Measurements from ENCODE around the gene PAPPA. TPM values are rescaled to one million over a fixed set of nuclear protein-coding genes. Genes with fewer than 3 reads are reported as not detected.

The PAPPA gene
- total RNA-seq, 1 experiment from 2014 or later: 7.0 TPM

DNA sequence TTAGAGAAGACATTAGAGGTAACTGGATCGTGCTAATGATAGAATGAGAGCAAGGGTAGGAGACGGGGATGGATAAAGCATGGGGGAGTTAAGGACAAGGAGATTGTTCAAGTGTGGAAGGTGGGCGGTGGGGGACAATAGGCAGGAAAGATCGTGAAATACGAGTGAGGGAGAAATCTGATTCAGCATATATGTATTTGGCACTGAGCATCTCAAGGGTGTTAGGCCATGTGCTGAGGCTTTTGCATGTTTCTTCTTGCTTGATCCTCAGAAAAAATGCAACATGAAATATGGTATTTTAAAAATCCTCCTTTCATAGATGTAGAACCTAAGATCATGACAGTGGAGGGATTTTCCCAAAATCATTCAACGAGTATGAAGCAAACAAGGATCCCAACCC lies 240.5 kb downstream of the PAPPA start:
- Mint-ChIP-seq H3K4me3 (ENCODE audit: unreplicated experiment) (no peak overlapping the region), H3K36me3 (ENCODE audit: insufficient read depth, unreplicated experiment) (peaks cover 35% of the 10 kb centered on the region), H3K9me3 (ENCODE audit: unreplicated experiment) (no peaks in the 10 kb centered on the region), H3K27ac (ENCODE audit: low read depth, unreplicated experiment) (no peak overlapping the region), H3K4me1 (ENCODE audit: insufficient read depth, unreplicated experiment) (peaks cover 6% of the 10 kb centered on the region), H3K27me3 (ENCODE audit: insufficient read depth, unreplicated experiment) (no peaks in the 10 kb centered on the region)
- BruUV-seq (replicated peaks): no TSS peak
- intact Hi-C loops (cut with micrococcal nuclease): no loop called here
- CTCF ChIA-PET: no interaction called here
- POLR2A ChIA-PET: no interaction called here
- no peak for DNase-seq (ENCODE audit: unreplicated experiment)
- TF ChIP-seq, protein P1, sequence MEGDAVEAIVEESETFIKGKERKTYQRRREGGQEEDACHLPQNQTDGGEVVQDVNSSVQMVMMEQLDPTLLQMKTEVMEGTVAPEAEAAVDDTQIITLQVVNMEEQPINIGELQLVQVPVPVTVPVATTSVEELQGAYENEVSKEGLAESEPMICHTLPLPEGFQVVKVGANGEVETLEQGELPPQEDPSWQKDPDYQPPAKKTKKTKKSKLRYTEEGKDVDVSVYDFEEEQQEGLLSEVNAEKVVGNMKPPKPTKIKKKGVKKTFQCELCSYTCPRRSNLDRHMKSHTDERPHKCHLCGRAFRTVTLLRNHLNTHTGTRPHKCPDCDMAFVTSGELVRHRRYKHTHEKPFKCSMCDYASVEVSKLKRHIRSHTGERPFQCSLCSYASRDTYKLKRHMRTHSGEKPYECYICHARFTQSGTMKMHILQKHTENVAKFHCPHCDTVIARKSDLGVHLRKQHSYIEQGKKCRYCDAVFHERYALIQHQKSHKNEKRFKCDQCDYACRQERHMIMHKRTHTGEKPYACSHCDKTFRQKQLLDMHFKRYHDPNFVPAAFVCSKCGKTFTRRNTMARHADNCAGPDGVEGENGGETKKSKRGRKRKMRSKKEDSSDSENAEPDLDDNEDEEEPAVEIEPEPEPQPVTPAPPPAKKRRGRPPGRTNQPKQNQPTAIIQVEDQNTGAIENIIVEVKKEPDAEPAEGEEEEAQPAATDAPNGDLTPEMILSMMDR (IDR thresholded peaks at IDR 0.05; ENCODE audit: unreplicated experiment): no peak

DNA sequence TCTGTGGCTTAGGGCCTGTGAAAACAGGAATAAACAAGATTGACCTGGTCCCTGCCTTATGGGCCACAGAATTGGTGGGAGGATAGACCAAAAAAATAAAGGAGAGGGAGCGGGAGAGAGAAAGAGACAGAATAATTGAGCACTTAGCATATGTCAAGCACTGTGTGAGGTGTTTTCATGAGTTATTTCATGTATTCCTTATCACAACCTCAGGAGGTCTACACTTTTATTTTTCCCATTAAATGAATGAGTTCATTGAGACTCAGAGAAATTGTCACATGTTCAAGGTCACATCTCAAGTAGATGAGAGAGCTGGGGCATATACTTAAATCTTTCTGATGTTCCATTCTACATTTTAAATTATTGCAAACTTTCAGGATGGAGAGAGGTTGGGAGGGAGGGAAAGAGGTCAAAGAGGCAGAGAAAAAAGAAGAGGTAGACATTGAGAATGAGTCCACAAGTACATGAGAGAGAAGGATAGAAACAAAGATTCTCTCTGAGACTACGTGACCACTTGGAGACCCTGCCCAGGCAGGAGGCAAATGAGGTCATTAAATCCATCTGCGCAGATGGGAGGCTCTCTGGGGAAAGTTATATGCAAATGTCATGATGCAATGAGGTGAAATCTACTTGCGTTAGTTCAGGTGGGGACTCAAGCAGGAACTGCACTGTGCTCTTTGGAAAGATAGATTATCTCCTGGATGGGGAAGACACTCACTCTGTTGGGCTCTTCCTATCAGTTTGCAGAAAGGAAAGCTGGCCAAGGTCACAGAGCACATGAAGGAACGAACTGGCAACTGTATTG lies 241.5 kb downstream of the PAPPA start:
- ChIA-PET POLR2A (no interaction called here), CTCF (no interaction called here)
- TF ChIP-seq, protein P1 (IDR thresholded peaks at IDR 0.05; ENCODE audit: unreplicated experiment): no peak
- Mint-ChIP-seq H3K36me3 (ENCODE audit: insufficient read depth, unreplicated experiment) (peaks cover 28% of the 10 kb centered on the region), H3K4me3 (ENCODE audit: unreplicated experiment) (no peak overlapping the region), H3K27me3 (ENCODE audit: insufficient read depth, unreplicated experiment) (no peaks in the 10 kb centered on the region), H3K9me3 (ENCODE audit: unreplicated experiment) (no peaks in the 10 kb centered on the region), H3K4me1 (ENCODE audit: insufficient read depth, unreplicated experiment) (peaks cover 6% of the 10 kb centered on the region), H3K27ac (ENCODE audit: low read depth, unreplicated experiment) (no peak overlapping the region)
- DNase-seq (ENCODE audit: unreplicated experiment): no peak
- BruUV-seq (replicated peaks): no TSS peak
- intact Hi-C loops (cut with micrococcal nuclease): no loop called here

GRCh38 chr9:116395699-116396037 lies 242.1 kb downstream of the PAPPA start:
- H3K27ac Mint-ChIP-seq (ENCODE audit: low read depth, unreplicated experiment): no peak overlapping the region
- H3K9me3 Mint-ChIP-seq (ENCODE audit: unreplicated experiment): no peaks in the 10 kb centered on the region
- CTCF ChIA-PET: no interaction called here
- DNase-seq (ENCODE audit: unreplicated experiment): no peak
- POLR2A ChIA-PET: no interaction called here
- no peaks in the 10 kb centered on the region for H3K27me3 Mint-ChIP-seq (ENCODE audit: insufficient read depth, unreplicated experiment)
- TF ChIP-seq, protein P1 (IDR thresholded peaks at IDR 0.05; ENCODE audit: unreplicated experiment): no peak
- intact Hi-C loops (cut with micrococcal nuclease): no loop called here
- no TSS peak for BruUV-seq (replicated peaks)
- no peak overlapping the region for H3K4me3 Mint-ChIP-seq (ENCODE audit: unreplicated experiment)
- H3K4me1 Mint-ChIP-seq (ENCODE audit: insufficient read depth, unreplicated experiment): peaks cover 6% of the 10 kb centered on the region
- peaks cover 28% of the 10 kb centered on the region for H3K36me3 Mint-ChIP-seq (ENCODE audit: insufficient read depth, unreplicated experiment)

DNA sequence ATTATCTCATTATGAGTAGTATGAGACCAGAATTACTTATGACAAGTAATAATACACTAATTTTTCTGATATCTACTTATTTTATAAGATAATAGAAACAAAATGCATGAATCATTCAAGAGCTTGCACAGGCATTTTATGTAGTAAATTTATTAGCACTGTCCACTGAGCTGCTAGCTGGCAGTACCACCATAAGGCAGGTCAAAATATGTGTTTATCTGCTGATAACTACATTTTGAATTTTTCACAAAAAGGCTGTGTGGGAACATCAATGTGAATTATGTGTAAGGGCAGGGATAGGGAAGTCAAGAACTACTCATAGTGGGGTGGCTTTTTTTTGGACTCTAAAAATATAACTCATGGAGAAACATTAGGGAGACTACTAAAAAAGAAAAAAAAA lies 249.6 kb downstream of the PAPPA start:
- Mint-ChIP-seq H3K36me3 (ENCODE audit: insufficient read depth, unreplicated experiment) (peaks cover 6% of the 10 kb centered on the region), H3K27ac (ENCODE audit: low read depth, unreplicated experiment) (no peak overlapping the region), H3K4me1 (ENCODE audit: insufficient read depth, unreplicated experiment) (no peaks in the 10 kb centered on the region), H3K27me3 (ENCODE audit: insufficient read depth, unreplicated experiment) (no peaks in the 10 kb centered on the region), H3K9me3 (ENCODE audit: unreplicated experiment) (no peaks in the 10 kb centered on the region), H3K4me3 (ENCODE audit: unreplicated experiment) (no peak overlapping the region)
- POLR2A ChIA-PET: no interaction called here
- BruUV-seq (replicated peaks): no TSS peak
- CTCF ChIA-PET: interaction anchor here (0.6 kb wide), 2 partner anchors 16 to 86 kb away, joined by 4 to 5 read pairs; no protein-coding TSS in a partner anchor
- intact Hi-C loops (cut with micrococcal nuclease): no loop called here
- TF ChIP-seq, protein P1 (IDR thresholded peaks at IDR 0.05; ENCODE audit: unreplicated experiment): no peak
- no peak for DNase-seq (ENCODE audit: unreplicated experiment)
